Mesodermal cell (in vitro differentiated cells): ENCODE results near the gene MSANTD3. TPM values are rescaled to one million over a fixed set of nuclear protein-coding genes. Genes with fewer than 3 reads are reported as not detected.
"Not testable (repeated sequence)": the region's sequence is repeated elsewhere in the genome, so short reads cannot be mapped to it uniquely, and the experiment has no call there.

ENCODE experiments used
- H3K27ac ChIP-seq: 2 replicates; pipeline ENCODE4 v1.7.0; 2013; ENCODE audit warnings: mild to moderate bottlenecking, low read depth, low read length, moderate library complexity; ENCODE audit not compliant: severe bottlenecking
- H3K36me3 ChIP-seq: 2 replicates; pipeline ENCODE4 v1.7.1; 2013; ENCODE audit warnings: mild to moderate bottlenecking, low read length, moderate library complexity; ENCODE audit not compliant: control insufficient read depth, insufficient read depth
- H3K4me1 ChIP-seq: one replicate; pipeline ENCODE4 v1.7.1; 2013; ENCODE audit warnings: mild to moderate bottlenecking, low read length; ENCODE audit not compliant: insufficient read depth, control insufficient read depth, poor library complexity, severe bottlenecking
- H3K4me3 ChIP-seq: 2 replicates; pipeline ENCODE4 v1.7.0; 2013; ENCODE audit warnings: low read length, control low read depth, mild to moderate bottlenecking; ENCODE audit not compliant: insufficient read depth, poor library complexity, severe bottlenecking; ENCODE audit errors: extremely low read depth
- H3K9me3 ChIP-seq: 2 replicates; pipeline ENCODE4 v1.7.1; 2013; ENCODE audit warnings: mild to moderate bottlenecking, low read length, moderate library complexity; ENCODE audit not compliant: control insufficient read depth
- WGBS, 2 experiments: methylation state at CpG; one replicate each; pipeline ENCODE4 v1.1.5; 2013; ENCODE audit warnings: missing lambda C conversion rate in 2 of 2; ENCODE audit not compliant: insufficient coverage in 2 of 2; 5-methylcytosine and 5-hydroxymethylcytosine counted together
- polyA plus RNA-seq, 2 experiments: library from polyadenylated mRNA; stranded (reverse); fragments of 50-300 nt; gene quantifications; one replicate each; pipeline ENCODE4 v1.2.3, GENCODE V29; 2013

Gene MSANTD3
- 37.9 TPM for polyA plus RNA-seq (2013, experiment 1 of 2)
- polyA plus RNA-seq (2013, experiment 2 of 2), result 36.4 TPM

- WGBS, 2 experiments, result 0 to 1% methylated on average over 54 to 66 of the region's 80 CpGs
- peak within 1 kb of the TSS; percentile 98 for H3K27ac ChIP-seq
- peak within 1 kb of the TSS; percentile 81 for H3K4me3 ChIP-seq
- no peaks in the 10 kb centered on the region for H3K9me3 ChIP-seq
- H3K36me3 ChIP-seq, result peaks cover 8% of the 10 kb centered on the region
- peaks cover 21% of the 10 kb centered on the region for H3K4me1 ChIP-seq
Measured at GRCh38 chr9:100426530-100427365, at the start of gene MSANTD3. Gene MSANTD3, plus strand, starts transcription at chr9:100427143. Its CDS starts 14,796 bp downstream, at chr9:100441939.

- Histone ChIP-seq H3K4me1 (peaks cover 4% of the 10 kb centered on the region), H3K36me3 (no peaks in the 10 kb centered on the region), H3K27ac (peak overlapping the region; percentile 85), H3K9me3 (peaks cover 17% of the 10 kb centered on the region), H3K4me3 (no peak overlapping the region)
- WGBS, 2 experiments, result no CpG with 5 or more reads among the region's 4 CpGs
Measured at GRCh38 chr9:100379862-100380261, 47.1 kb upstream of the MSANTD3 start.

- not testable (repeated sequence) for H3K4me1 ChIP-seq, H3K27ac ChIP-seq, H3K36me3 ChIP-seq, H3K9me3 ChIP-seq, H3K4me3 ChIP-seq
- WGBS, 2 experiments, result 89 to 93% methylated on average over 7 to 20 of the region's 21 CpGs
Measured at GRCh38 chr9:100392989-100393388, 34.0 kb upstream of the MSANTD3 start.

- peaks cover 3% of the 10 kb centered on the region for H3K36me3 ChIP-seq
- no peak overlapping the region for H3K27ac ChIP-seq
- H3K9me3 ChIP-seq, result peaks cover 4% of the 10 kb centered on the region
- H3K4me3 ChIP-seq, result no peak overlapping the region
- H3K4me1 ChIP-seq, result no peaks in the 10 kb centered on the region
Measured at GRCh38 chr9:100394032-100394695, 32.8 kb upstream of the MSANTD3 start.

GRCh38 chr9:100394816-100395215, 32.1 kb upstream of the MSANTD3 start:
- H3K27ac ChIP-seq, result no peak overlapping the region
- 93% methylated on average over 2 of the region's 2 CpGs; no CpG with 5 or more reads in 1 of the 2 experiments for WGBS, 2 experiments
- H3K4me1 ChIP-seq, result no peaks in the 10 kb centered on the region
- H3K36me3 ChIP-seq, result peaks cover 3% of the 10 kb centered on the region
- H3K9me3 ChIP-seq, result peaks cover 4% of the 10 kb centered on the region
- no peak overlapping the region for H3K4me3 ChIP-seq

- H3K9me3 ChIP-seq, result peaks cover 2% of the 10 kb centered on the region
- H3K36me3 ChIP-seq, result peaks cover 3% of the 10 kb centered on the region
- no peak overlapping the region for H3K4me3 ChIP-seq
- 90% methylated on average over 2 of the region's 9 CpGs; no CpG with 5 or more reads in 1 of the 2 experiments for whole genome bisulfite sequencing, 2 experiments
- H3K4me1 ChIP-seq, result no peaks in the 10 kb centered on the region
- no peak overlapping the region for H3K27ac ChIP-seq
Measured at GRCh38 chr9:100396769-100397168, 30.2 kb upstream of the MSANTD3 start.

- 88 to 100% methylated on average over 2 of the region's 3 CpGs for WGBS, 2 experiments
- Histone ChIP-seq H3K27ac (no peak overlapping the region), H3K36me3 (peaks cover 3% of the 10 kb centered on the region), H3K4me3 (no peak overlapping the region), H3K4me1 (no peaks in the 10 kb centered on the region), H3K9me3 (no peaks in the 10 kb centered on the region)
Measured at GRCh38 chr9:100397529-100398266, 29.2 kb upstream of the MSANTD3 start.

- H3K36me3 ChIP-seq, result no peaks in the 10 kb centered on the region
- H3K4me3 ChIP-seq, result no peak overlapping the region
- H3K4me1 ChIP-seq, result no peaks in the 10 kb centered on the region
- H3K9me3 ChIP-seq, result no peaks in the 10 kb centered on the region
- WGBS, 2 experiments, result 100% methylated on average over 1 of the region's 1 CpG
- H3K27ac ChIP-seq, result no peak overlapping the region
Measured at GRCh38 chr9:100401042-100401441, 25.9 kb upstream of the MSANTD3 start.

- Histone ChIP-seq H3K9me3 (peaks cover 4% of the 10 kb centered on the region), H3K4me1 (no peaks in the 10 kb centered on the region), H3K36me3 (no peaks in the 10 kb centered on the region), H3K27ac (no peak overlapping the region), H3K4me3 (no peak overlapping the region)
- 100% methylated on average over 1 of the region's 1 CpG for WGBS, 2 experiments
Measured at GRCh38 chr9:100406962-100407361, 20.0 kb upstream of the MSANTD3 start.

- Histone ChIP-seq H3K36me3 (no peaks in the 10 kb centered on the region), H3K4me3 (no peak overlapping the region), H3K4me1 (no peaks in the 10 kb centered on the region), H3K27ac (no peak overlapping the region), H3K9me3 (peaks cover 4% of the 10 kb centered on the region)
- WGBS, 2 experiments, result 64 to 93% methylated on average over 3 to 4 of the region's 5 CpGs
Measured at GRCh38 chr9:100408546-100409175, 18.3 kb upstream of the MSANTD3 start.
